HG02885 (cell line): ENCODE results near the gene KCNC1.

Source experiments
- ATAC-seq: cut with Tn5 transposase; IDR thresholded peaks from one replicate; pipeline ENCODE4 v1.9.1; 2021; ENCODE audit warnings: mild to moderate bottlenecking; ENCODE audit not compliant: unreplicated experiment, poor library complexity

The KCNC1 gene

DNA sequence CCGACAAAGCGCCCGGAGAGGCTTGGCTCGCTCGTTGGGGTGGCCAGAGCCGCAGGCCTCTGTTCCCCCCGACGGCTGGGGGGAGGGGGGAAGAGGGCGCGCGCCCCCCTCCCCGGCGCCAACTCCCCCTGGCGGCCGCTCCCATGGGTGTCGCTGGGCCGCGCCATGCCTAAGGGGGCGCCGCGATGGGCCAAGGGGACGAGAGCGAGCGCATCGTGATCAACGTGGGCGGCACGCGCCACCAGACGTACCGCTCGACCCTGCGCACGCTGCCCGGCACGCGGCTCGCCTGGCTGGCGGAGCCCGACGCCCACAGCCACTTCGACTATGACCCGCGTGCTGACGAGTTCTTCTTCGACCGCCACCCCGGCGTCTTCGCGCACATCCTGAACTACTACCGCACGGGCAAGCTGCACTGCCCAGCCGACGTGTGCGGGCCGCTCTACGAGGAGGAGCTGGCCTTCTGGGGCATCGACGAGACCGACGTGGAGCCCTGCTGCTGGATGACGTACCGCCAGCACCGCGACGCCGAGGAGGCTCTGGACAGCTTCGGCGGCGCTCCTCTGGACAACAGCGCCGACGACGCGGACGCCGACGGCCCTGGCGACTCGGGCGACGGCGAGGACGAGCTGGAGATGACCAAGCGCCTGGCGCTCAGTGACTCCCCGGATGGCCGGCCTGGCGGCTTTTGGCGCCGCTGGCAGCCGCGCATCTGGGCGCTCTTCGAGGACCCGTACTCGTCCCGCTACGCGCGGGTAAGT, 1.4 kb downstream of the KCNC1 start:
- no peak for ATAC-seq

DNA sequence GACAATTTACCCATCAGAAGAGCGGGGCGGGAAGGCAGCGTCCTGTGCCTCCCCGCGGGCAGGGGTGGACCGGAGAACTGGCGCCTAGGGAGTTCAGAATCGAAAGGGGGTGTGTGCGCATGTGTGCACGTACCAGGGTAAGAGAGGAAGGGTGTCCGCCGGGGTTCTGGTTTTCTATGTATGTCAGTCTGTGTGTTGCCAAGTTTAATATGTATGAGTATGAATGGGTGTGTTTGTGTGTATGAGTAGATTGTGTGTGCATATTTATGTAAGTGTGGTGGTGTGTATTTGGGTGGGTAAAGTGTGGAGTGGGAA, 2.0 kb downstream of the KCNC1 start:
- no peak for ATAC-seq

DNA sequence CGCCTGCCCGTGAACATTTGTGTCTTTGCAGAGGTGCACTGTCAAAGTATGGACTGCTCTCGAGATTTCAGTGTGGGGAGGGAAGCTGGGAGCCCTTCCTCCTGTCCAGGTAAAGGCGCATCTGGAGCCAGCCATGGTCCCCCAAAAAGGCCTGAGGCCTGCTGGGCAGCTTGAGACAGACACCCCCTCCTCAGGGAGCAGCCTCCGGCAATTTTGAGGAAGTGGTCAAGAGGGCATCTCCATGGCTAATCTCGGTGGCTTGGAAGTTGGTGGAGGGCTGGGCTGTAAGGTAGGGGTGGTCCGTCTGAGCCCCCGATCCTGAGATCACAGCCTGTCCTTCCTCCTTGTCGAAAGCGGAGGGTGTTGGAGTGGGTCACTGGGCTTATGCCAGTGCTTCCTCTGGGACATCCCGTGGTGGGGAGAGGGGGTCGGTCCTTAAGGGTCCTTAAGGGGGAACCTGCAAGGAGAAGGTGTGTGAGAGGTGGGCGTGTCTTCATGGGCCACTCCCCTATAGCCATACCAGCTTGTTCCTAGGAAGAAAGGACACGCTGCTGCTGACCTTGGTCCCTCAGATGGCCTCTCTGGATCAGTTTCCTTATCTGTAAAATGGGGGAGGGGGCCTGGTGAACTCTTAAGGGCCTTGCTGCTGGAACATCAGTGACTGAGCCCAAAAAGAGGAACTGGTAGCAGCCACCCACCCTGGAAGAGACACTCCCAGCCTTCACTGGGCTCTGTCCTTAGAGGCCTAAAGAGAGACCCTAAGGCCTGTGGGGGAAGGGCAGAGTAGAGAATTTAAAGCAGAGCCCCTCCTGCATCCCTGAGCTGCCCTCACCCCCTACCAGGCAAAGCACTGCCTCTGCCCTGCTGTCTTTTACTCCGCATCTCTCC, 2.6 kb downstream of the KCNC1 start:
- no peak for ATAC-seq

DNA sequence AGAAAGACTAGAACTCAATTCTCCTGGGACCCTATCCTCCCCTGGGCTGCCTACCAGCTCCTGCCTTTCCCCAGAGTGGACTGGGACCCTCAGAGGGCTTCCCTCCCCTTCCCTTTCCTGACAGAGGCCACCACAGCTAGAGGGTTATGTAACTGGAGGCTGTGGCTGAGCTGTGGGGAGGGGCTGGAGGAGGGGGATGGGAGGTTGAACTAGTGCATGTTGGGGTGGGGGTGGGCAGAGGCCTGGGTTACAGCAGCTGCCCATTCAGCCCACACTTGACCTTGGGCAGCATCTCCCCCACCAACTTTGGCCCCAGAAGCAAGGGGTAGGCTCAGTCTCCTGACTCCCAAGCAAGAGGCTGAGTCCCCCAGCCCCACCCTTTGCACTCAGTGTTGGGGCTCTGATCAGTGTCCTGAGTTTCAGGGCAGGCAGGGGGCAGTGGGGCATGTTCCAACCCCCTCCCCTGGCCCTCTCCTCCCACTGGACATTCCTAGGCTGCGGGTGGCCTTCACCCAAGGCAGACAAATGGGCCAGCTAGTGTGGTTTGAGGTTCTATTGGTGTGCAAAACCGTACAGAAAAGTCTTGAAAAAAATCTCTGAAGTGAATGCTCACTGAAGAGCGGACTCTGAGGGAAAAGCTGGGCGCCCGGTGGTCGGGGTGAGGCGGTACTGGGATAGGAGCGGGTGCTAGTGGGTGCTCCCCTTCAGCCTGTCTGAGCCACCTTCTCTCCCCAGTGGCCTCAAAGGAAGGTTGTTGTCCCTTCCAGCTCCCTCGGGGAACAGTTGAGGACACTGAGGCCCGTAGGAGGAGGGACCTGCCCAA, 3.8 kb downstream of the KCNC1 start:
- ATAC-seq: no peak

DNA sequence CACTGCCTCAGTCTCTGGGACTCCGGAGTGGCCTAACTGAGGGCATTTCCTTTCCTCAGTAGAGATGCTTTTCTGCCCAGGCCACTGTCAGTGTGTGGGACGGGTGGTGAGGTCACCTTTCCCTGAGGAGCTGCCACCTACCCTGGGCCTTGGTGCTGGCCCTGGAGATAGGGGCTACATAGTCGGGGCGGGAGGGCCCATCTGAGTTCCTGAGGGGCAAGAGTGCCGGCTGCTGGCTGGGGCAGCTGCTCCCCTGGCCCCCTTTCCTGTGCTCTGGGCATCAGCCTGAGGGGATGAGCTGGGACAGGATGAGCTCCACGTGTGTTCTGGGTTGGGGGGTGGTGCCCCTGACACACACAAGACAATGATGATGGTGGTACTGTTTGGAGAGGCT, 5.4 kb downstream of the KCNC1 start:
- ATAC-seq: no peak

DNA sequence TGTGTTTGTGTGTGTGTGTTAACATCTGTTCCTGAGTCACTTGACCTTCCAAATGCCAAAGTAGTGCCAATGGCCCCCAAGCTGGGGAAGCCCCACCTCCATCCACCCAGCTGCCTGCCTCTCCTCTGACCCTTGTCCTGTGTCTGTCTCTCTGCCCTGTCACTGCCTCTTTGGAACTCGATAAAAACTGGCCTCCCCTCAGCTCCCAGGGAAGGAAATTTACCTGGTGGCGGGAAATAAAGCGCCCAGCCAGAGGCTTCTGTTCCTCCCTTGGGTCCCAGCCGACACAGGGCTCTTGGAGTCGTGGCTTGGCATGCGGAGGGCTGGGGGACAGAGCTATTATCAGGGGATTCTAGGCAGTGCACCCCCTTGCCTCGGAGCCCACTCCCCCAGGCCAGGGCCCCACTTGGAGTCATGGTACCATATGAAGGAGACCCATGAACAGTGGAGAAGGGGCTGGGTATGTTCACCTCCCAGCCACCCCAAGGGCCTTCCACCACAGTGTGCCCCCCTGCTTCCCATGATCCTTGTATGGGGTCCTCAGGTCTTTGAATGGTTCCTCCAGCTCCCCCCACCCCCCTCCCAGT, 6.2 kb downstream of the KCNC1 start:
- ATAC-seq: no peak

DNA sequence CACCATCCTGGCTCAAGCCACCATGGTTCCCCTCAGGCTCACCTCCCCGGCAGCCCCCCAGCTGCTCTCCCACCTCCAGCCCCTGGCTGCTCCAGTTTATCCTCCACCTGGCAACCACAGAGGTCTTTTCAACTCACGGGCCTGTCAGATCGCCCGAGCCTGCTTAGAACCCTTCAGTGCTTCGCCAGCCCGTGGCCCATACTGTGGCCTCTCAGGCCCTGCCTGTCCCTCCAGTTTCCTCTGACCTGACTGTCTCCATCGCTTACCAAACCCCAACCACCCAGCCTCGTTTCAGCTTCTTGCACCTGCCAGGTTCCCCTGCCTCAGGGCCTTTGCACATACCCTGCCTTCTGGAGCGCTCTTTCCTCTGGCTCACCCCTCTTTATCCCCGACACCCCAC, 6.9 kb downstream of the KCNC1 start:
- ATAC-seq: no peak

DNA sequence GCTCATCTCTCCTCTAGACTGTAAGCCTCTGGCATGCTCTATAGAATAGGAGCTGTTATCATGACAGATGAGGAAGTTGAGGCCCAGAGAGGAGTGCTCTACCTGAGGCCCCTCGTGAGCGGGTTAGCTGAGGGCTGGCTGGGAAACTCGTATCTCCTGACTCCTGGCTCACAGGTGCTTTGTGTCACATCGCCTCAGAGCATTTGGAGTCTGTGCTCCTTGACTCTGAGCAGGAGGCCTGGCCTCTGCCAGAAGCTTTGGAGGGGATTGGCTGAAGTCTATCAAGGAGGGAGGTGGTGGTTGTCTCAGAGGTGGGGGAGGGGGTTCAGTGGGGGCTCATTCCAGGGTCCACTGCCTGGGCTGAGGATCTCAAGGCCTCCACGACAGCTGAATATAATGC, 7.4 kb downstream of the KCNC1 start:
- no peak for ATAC-seq

DNA sequence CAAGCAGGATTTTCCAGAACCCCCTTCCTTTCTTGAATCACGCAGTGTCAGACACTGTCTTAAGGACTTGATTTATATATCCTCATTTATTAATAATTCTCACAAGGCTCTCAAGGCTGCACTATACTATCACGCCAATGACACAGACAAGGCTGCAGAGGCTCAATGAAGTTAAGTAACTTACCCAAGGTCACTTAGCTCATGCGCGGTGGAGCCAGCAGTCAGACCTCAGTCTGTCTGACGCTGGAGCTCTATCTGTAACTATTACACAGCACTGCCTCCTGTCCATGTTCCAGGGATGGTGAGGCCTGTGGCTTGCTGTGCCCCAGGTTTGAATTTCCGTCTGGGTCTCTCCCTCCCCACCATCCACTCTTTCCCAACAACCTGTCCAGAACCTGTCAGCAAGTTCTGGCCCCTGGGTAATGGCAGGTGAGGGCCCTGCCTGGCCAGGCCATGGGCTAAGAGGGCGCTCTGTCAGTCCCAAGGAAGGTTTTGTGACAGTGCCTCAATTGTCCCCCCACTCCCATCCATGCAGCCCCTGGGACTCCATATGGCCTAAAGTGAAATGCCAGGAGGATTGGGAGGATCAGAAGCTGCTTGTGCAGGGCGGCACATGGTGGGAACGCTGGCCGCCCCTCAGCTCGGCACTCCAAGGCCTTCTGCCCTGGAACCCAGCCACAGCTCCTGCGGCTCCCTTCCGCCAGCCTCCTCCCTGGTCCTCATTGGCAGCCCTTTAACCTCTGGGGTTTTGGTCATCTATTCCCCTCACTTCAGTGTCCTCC, 8.6 kb downstream of the KCNC1 start:
- ATAC-seq: no peak

DNA sequence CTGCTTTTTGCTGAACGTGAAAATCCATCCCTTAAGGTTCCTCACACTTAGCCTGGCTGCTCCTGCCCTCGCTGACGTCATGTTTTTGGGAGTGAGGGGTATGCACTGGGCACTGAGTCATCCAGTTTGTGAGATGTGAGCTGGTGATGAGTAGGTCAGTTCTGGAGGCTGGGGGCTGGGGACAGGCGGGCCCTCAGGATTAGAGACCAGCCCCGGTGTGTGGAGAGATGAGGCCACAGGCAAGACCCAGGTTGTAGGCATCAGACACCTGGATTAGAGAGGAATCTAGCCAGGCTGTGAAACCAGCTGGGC, 9.2 kb downstream of the KCNC1 start:
- no peak for ATAC-seq

DNA sequence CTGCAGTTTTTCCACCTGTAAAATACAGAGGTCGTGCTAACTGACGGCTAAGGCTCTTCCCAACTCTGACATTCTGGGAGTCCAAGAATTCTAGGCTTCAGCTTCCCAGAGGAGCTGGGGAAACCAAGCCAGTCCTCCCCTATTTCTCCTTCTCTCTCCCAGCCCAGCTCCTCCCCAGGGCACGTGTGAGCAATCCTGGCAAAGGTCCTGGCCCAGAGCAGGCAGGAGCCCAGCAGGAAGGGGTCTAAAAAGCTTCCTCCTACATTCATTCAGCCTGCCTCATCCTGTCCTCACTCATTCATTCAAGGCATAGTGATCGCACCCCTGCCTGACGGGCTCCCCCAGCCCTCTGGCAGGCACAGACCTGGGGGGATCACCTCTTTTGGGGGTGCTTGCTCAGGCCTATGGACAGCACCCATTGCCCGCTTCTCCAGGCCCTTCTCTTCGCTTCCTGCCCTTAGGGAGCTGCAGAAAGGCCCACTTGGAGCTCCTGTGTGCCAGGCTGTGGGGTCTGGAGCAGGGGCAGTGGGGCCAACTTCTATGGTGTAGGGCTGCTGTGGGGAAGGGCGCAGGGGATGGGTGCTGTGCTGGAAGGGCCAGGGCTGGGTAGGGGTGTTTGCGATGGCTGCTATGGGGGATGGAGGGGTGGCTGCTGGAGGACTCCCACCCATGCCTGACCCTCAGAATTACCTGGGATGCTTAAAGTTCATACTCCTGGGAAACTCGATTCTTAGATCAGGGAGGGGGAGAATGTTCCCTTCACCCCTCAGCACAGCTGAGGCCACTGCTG, 9.8 kb downstream of the KCNC1 start:
- ATAC-seq: no peak

DNA sequence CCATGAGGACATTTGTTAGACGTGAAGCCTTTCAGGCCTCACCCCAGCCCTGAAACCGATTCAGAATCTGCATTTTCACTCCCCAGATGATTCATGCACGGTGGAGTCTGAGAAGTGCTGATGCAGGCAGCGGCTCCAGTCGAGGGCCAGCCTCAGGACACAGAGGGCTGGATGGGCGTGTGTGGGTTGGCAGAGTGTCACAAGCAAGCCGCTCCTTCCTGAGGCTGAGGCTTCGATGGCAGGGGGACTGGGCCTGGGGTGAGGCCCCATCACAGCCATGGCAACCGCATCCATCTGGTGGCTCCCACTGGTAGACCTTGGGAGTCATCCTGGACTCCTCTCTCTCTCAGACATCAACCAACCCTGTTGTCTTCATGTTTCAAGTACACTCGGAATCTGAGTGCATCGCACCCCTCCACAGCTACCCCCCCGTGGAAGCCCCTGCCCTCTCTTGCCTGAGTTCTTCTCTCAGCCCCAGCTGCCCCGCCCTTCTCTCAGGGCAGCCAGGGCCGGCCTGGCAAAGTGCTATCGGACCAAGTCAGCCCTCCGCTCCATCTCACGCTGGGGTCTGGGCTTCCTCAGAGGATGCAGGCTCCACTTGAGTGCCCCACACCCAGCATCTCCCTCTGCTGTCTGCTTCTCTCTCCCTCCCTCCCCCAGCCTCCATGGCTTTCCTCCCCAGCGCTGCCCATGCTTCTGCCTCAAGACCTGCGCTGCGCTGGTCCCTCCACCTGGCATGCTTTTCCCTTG, 10.6 kb downstream of the KCNC1 start:
- no peak for ATAC-seq

DNA sequence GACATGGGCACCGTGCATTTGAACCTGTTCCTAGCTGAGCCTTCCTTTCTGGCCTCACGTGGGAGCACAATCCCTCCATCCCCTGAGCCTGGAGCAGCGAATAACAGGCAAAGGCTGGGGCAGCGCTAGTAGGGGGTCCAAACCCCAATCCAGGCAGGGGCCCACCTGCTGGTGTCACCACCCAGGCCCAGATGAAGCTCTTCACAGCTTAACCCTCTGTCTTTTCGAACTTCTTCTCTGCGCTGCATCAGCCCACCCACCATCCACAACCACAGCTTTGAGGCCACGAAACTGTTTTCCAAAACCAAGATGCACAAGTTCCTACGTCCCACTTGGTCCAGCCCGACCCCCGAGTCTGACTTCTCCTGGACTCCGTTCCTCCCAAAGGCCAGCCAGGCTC, 11.5 kb downstream of the KCNC1 start:
- no peak for ATAC-seq

DNA sequence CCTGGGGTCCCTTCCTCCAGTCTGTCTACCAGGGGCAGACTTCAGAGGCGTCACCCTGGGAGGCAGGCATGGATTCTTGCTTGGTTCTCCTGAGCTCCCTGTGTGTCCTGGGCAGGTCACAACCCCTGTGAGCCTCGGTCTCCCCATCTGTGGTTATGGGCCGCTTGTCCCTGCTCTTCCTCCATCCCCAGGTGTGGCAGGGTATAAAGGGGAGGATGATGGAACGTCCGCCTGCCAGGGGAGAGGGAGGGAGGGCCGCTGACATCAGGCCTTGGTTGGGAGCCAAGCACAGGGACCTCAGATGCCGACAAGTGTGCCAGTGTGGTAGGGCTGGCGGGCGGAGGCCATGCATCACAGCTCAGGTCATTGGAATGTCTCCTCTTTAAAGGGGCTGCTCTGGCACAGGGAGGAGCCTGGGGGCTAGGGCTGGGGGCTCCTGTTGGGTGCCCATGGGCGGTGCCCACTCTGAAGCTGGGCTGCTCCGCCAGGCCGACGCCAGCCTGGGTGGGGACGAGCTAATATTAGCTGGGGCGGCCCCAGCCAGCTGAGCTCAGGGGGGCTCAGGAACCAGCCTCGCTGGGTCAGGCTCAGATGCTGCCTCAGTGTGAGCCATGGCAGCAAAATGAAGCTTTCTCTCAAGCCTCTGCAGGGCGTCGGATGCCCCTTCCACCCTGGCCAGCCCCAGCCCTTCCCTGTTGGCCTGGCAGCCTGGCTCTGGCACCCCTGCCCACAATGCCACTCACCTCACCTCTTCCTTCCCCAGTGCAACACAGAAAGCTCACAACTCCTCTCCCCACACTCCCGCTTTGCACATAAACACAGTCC, 12.8 kb downstream of the KCNC1 start:
- no peak for ATAC-seq

DNA sequence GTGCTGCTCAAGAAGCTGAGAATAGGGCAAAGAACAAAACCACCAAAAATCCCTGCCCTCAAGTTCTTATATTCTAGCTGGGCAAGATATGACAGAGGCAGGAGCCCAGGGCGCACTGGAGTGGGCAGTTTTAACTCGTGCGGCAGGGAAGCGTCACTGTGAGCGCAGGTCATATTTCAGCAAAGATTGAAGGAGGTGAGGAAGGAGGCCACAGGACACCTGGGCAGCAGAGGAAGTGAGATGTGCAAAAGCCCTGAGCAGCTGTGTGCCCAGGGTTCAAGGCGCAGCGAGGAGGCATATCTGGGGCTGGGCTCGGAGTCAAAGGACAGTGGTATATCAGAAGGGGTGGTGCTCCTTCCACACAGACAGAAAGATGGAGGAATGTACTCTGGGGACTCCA, 13.5 kb downstream of the KCNC1 start:
- no peak for ATAC-seq

DNA sequence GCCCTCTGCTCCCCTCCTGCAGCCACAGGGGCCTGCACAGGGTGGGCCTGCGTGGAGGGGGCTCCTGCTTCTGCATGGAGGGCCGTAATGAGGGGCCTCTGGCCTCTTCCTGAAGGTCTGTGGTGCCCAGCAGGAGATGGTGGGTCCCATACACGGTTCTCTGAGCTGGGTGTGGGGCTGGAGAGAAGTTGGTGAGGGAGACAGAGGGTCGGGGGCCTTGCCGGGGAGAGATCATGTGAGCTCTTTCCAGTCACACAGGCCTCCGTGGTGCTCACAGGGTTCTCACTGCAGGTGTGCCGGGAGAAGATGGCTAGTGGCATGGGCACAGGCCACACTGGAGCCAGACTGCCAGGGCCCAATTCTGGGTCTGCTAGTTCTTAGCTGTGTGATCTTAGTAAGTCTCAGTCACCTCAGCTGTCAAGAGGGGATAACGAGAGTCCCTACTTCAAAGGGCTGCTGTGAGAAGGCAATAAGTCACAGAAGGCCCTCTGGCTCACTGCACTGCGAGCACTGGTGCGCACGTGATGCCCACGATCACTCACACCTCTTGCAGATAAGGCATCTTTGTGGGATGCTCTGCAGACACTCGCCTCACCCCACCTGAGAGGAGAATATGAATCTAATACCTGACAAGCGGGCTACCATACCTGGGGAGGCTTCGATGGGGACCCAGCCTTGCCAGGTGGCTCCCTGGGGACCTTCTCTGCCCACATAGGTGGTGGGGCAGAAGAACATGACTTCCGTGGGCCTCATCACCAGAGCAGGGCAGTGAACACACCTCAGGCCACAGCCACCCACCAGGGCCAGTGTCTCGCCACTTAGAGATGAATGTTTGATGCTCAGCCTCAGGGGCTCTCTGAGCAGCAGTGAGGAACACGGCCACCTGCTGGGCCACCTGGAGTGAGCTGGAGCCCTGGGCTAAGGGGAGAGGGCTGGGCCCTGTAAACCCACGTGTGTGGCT, 14.5 kb downstream of the KCNC1 start:
- ATAC-seq: no peak
